GM21717 (cell line): Measurements from ENCODE around the gene SCNN1B.
"Not testable (repeated sequence)": the region's sequence is repeated elsewhere in the genome, so short reads cannot be mapped to it uniquely, and the experiment has no call there.

Experiments used
- ATAC-seq: cut with Tn5 transposase; IDR thresholded peaks from one replicate; pipeline ENCODE4 v1.9.1; 2021; ENCODE audit warnings: mild to moderate bottlenecking, moderate library complexity; ENCODE audit not compliant: unreplicated experiment

SCNN1B gene, protein sequence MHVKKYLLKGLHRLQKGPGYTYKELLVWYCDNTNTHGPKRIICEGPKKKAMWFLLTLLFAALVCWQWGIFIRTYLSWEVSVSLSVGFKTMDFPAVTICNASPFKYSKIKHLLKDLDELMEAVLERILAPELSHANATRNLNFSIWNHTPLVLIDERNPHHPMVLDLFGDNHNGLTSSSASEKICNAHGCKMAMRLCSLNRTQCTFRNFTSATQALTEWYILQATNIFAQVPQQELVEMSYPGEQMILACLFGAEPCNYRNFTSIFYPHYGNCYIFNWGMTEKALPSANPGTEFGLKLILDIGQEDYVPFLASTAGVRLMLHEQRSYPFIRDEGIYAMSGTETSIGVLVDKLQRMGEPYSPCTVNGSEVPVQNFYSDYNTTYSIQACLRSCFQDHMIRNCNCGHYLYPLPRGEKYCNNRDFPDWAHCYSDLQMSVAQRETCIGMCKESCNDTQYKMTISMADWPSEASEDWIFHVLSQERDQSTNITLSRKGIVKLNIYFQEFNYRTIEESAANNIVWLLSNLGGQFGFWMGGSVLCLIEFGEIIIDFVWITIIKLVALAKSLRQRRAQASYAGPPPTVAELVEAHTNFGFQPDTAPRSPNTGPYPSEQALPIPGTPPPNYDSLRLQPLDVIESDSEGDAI

DNA sequence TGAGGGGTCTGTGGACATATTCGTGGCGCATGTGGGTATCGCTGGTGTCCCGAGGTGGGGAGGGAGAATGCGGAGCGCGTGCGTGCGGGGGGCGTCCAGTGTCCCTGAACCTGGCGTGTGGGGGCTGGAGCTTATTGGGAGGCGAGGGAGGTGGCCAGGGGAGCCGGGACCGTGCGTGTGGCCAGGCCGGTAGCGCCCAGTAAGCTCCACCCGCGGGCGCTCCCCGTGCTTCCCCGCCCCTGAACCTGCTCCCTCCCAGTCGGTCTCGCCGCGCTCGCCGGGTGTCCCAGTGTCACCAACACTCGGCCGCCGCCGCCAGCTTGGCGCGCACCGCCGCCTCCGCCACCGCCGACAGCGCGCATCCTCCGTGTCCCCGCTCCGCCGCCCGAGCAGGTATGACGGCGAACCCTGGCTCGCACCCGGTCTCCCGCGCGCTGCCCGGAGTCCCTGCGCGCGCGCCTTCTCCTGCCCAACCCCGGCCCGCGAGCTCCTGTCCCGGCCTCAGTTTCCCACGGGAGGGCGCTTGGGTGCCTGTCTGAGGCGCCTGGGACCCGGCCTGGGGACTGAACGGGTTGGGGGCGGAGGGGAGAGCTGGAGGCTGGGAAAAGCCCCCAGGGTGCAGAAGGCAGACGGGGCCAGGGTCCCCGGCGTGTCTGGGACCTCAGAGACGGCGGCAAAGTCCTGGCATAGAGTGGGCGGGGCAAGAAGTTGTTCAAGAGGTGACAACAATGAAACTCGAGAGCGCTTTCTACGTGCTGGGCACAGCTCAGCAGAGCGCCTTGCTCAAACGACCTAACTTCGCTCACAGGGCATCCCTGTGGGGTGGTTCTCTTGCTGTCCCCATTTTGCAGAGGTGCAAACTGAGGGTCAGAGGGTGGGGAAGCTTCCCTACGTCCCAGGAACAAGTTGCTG is at the start of gene SCNN1B:
SCNN1B (plus strand) TSS at position 258 of the 912 bp plus-strand sequence. CDS start 46,298 bp downstream, outside the sequence.
- no peak for ATAC-seq

GRCh38 chr16:23252310-23252709 is 49.8 kb upstream of the SCNN1B start:
- no peak for ATAC-seq

GRCh38 chr16:23253650-23254049 is 48.5 kb upstream of the SCNN1B start:
- not testable (repeated sequence) for ATAC-seq

GRCh38 chr16:23254338-23254737 is 47.8 kb upstream of the SCNN1B start:
- ATAC-seq, result no peak

GRCh38 chr16:23255000-23255399 is 47.1 kb upstream of the SCNN1B start:
- ATAC-seq, result no peak

GRCh38 chr16:23256440-23256839 is 45.7 kb upstream of the SCNN1B start:
- no peak for ATAC-seq

DNA sequence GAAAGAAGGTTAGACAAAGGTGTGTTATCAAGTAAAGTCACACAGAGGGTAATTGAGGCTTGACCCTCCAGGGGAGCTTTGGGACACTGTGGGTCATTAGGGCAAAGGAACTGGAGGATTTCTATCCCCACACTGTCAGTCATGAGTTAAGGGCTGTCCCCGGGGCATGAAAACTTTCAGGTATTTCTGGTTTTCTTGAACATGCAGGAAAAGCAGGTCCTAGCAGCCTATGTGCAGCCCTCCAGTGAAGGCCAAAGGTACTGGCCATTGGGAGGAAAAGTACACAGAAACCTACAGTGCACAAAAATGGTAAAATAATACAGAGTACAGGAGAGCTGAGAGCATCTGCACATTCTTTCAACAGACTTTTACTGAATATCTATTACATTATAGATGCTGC is 44.4 kb upstream of the SCNN1B start:
- no peak for ATAC-seq

GRCh38 chr16:23258919-23259237 is 43.2 kb upstream of the SCNN1B start:
- no peak for ATAC-seq

GRCh38 chr16:23267647-23268046 is 34.5 kb upstream of the SCNN1B start:
- no peak for ATAC-seq

DNA sequence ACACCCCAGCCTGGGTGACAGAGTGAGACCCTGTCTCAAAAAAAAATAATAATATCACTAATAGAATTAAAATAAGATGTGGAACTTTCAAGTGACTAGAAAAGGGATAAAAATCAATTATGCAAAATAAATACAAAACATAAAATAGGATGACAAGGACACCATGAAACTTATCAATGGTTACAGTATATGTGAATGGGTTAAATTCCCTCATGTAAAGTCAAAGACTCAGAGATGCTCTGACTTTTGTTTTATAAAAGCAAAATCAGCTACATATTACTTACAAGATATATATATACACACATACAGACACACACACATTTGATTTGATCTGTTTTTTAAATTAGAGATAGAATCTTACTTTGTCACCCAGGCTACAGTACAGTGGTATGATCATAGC is 33.5 kb upstream of the SCNN1B start:
- ATAC-seq, result no peak

DNA sequence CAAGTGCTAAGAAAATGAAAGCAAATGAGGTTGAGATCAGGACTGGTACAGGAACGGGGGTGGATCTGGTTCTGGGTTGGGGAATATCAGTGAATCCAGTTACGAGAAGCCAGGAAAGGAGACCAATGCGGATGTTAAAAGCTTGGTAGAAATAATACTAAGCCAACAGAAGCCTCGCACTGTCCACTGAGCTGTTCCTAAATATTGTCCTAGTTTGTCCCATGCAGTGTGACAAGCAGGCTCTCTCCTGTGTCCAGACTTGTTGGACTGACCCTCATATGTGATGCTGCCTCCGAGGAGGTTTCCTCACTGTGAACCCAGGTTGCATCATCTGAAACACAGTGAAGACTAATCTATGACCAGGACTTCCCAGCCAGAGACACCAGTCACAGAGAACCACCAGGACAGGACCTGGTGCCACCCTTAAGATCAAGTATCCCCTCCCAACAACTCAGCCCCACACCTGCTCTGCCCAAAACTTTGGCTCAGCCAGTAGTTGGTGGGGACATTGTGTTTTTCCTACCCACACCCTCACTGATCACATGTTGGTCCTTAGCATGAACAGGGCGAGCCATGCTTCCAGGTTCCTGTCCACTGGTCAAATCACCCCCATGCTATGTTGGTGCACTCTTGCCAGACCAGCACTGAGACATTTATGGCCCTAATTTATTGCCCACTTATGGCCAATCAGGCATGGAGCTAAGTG is 32.7 kb upstream of the SCNN1B start:
- no peak for ATAC-seq

DNA sequence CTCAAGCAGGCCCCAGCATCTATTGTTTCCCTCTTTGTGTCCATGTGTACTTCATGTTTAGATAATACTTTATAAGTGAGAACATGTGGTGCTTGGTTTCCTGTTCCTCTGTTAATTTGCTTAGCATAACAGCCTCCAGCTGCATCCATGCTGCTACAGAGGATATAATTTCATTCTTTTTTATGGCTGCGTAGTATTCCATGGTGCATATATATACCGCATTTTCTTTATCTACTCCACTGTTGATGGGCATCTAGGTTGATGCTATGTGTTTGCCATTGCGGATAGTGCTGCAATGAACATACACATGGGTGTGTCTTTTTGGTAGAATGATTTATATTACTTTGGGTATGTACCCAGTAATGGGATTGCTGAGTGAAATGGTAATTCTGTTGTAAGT is 31.4 kb upstream of the SCNN1B start:
- no peak for ATAC-seq

DNA sequence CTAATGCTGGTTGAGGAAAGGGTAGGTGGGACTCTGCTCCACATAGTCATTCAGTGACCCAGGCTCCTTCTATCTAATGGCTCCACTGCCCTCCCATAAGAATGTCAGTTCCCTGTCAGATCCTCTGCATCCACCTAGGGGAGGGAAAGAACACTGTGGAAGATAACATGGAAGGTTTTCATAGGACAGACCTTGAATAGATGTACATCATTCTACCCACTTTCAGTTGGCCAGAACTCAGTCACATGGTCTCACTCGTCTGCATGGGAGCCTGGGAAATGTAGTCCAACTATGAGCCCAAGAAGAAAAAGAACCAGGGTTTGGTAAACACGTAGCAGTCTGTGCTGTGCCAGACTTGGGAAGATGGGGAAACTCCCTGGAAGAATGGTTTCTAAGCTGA is 27.1 kb upstream of the SCNN1B start:
- no peak for ATAC-seq

- ATAC-seq, result no peak
Measured at GRCh38 chr16:23276821-23277220, 25.3 kb upstream of the SCNN1B start.

DNA sequence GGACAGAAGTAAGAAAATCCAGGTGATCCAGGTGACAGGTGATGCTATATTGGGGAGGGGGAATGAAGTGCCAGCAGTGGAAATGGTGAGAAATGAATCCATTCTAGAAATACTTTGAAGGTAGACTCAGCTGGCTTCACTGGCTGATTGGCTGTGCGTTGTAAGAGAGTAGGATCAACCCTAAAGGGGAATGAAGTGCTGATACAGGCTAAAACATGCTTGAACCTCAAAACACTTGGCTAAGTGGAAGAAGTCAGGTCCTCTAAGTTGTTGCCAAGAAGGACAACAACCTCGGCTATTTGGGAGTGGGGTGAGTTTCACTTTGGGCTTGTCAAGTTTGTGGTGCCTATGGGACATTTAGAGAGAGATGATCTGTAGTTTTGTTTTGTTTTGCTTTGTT is 24.1 kb upstream of the SCNN1B start:
- ATAC-seq, result no peak

GRCh38 chr16:23279721-23280153 is 22.4 kb upstream of the SCNN1B start:
- no peak for ATAC-seq

- no peak for ATAC-seq
Measured at GRCh38 chr16:23280483-23280967, 21.6 kb upstream of the SCNN1B start.

GRCh38 chr16:23282568-23282967 is 19.5 kb upstream of the SCNN1B start:
- no peak for ATAC-seq

- ATAC-seq, result no peak
Measured at GRCh38 chr16:23283571-23283970, 18.5 kb upstream of the SCNN1B start.

DNA sequence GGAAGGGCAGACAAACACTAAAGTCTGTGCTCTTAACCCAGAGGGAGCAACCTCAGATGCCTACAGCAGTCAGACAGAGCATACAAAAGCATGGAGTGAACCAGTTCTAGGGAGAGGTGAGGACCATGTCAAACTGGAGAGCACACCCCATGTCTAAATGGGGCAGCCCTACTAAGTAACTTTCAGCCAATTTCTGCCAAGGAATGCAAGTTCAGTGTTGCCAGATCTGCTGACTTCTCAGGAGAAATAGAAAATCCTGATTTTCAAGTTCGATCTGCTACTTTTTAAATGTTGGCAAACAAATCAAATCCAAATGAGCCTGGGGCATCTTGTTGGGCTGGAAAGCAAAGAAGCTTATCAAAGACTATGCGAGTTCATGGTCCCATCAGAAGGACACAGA is 17.5 kb upstream of the SCNN1B start:
- no peak for ATAC-seq

DNA sequence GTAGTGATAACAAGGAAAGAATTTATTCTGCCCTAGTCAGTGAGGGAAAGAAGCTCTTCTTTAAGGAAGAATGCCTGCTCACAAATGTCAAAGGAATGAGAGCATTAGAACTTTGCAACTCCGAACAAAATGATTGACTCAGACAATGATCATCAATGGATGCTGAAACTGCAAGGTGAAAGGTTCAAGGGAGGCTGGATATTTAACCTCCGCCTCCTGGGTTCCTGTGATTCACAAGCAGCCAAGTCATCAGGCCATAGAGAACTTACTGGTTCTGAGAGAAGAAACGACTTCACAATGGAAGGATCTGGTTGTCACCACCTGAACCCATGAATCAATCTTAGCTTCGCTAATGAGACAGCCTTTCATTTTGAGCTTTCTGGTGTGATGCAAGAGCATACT is 16.0 kb upstream of the SCNN1B start:
- no peak for ATAC-seq
